ENCODE measurements around the gene ATP10D. TPM values are rescaled to one million over a fixed set of nuclear protein-coding genes. Genes with fewer than 3 reads are reported as not detected.

The ATP10D gene
- total RNA-seq, 1 donor from 2014 or later, result 25.2 TPM

DNA sequence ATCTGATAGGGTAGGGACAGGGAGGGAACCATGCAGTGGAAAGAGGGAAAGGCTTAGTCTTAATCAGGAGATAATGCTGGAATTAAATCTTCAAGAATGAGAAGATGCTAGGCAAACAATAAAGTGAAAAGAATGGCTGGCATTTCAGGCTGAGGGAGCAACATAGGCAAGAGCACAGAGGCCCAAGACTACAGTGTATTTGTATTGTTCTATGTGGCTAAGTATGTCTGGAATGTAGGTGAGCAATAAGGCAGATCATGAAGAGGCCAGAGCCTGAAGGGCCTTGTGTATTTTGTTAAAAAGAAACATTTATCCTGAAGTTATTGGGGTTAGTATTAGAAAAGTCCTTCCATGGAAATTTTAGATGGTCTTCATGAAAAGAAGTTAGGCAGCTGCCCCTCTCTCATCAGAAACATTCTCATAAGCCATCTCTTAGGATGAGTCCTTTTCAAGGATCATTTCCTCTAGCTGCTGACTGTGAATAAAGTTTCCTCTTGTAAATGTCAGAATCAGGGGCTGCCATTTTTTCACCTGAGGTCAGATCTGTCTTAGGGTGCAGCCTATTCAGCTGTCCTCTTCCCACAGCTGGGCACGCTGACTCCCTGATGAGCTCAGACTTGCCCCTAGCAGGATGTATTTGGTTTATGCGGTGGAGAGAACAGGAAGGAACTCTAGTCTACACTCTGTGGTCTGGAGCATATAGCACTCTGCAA is 46.3 kb downstream of the ATP10D start:
- peak; percentile 94 to 95 for ATAC-seq
- Histone ChIP-seq H3K9me3 (no peaks in the 10 kb centered on the region), H3K27ac (peak overlapping the region; percentile 38), H3K36me3 (peaks cover 14% of the 10 kb centered on the region), H3K27me3 (ENCODE audit: low read depth) (no peaks in the 10 kb centered on the region), H3K4me3 (no peak overlapping the region), H3K4me1 (peaks cover 23% of the 10 kb centered on the region)
- no peak for DNase-seq
- intact Hi-C loops (cut with DNase I), result no loop called here
- TF ChIP-seq, protein P1, sequence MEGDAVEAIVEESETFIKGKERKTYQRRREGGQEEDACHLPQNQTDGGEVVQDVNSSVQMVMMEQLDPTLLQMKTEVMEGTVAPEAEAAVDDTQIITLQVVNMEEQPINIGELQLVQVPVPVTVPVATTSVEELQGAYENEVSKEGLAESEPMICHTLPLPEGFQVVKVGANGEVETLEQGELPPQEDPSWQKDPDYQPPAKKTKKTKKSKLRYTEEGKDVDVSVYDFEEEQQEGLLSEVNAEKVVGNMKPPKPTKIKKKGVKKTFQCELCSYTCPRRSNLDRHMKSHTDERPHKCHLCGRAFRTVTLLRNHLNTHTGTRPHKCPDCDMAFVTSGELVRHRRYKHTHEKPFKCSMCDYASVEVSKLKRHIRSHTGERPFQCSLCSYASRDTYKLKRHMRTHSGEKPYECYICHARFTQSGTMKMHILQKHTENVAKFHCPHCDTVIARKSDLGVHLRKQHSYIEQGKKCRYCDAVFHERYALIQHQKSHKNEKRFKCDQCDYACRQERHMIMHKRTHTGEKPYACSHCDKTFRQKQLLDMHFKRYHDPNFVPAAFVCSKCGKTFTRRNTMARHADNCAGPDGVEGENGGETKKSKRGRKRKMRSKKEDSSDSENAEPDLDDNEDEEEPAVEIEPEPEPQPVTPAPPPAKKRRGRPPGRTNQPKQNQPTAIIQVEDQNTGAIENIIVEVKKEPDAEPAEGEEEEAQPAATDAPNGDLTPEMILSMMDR (IDR thresholded peaks at IDR 0.05), result no peak

DNA sequence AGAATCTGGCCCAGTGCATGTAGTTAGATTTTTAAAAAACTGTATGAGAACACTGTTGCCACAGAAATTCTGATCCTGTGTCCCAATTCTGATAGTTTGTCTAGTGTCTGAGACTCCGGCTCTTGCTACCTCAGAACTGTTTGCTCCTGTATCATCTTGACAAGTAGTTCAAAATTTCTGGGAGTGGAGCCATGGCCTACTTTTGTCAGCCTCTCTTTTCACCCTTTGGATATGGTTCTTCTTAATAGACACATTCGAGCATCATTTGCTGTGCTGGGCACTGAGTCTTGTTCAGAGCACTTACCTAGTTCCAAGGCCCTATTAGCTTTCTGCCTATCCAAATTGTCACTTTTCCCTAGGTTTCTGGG is 46.9 kb downstream of the ATP10D start:
- peaks cover 23% of the 10 kb centered on the region for H3K4me1 ChIP-seq
- H3K9me3 ChIP-seq, result no peaks in the 10 kb centered on the region
- peak overlapping the region; percentile 38 for H3K27ac ChIP-seq
- H3K27me3 ChIP-seq (ENCODE audit: low read depth), result no peaks in the 10 kb centered on the region
- H3K4me3 ChIP-seq, result no peak overlapping the region
- intact Hi-C loops (cut with DNase I), result no loop called here
- H3K36me3 ChIP-seq, result peaks cover 19% of the 10 kb centered on the region
- ATAC-seq (no peak), DNase-seq (no peak)
- TF ChIP-seq, protein P1 (IDR thresholded peaks at IDR 0.05), result no peak

DNA sequence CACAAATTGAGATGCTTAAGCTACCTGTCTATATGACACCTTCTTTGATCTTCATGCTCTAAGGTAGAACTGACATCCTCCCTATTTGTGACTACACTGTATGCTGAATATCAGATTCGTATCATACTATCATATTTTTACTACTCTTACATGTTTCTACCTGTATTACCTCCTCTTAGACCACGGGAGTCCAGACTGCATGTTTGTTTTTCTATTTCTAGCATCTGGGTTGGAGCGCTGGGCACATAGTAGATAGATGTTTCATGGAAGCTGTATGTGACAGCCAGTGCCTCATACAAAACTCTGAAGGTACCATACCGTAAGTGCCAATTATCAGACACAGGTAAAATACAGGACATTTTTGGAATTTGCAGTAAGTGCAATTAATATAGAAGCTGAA is 47.6 kb downstream of the ATP10D start:
- no peak overlapping the region for H3K4me3 ChIP-seq
- ATAC-seq (no peak), DNase-seq (no peak)
- peaks cover 23% of the 10 kb centered on the region for H3K4me1 ChIP-seq
- intact Hi-C loops (cut with DNase I), result no loop called here
- peaks cover 17% of the 10 kb centered on the region for H3K36me3 ChIP-seq
- no peaks in the 10 kb centered on the region for H3K27me3 ChIP-seq (ENCODE audit: low read depth)
- TF ChIP-seq, protein P1 (IDR thresholded peaks at IDR 0.05), result no peak
- peak overlapping the region; percentile 38 for H3K27ac ChIP-seq
- H3K9me3 ChIP-seq, result no peaks in the 10 kb centered on the region

DNA sequence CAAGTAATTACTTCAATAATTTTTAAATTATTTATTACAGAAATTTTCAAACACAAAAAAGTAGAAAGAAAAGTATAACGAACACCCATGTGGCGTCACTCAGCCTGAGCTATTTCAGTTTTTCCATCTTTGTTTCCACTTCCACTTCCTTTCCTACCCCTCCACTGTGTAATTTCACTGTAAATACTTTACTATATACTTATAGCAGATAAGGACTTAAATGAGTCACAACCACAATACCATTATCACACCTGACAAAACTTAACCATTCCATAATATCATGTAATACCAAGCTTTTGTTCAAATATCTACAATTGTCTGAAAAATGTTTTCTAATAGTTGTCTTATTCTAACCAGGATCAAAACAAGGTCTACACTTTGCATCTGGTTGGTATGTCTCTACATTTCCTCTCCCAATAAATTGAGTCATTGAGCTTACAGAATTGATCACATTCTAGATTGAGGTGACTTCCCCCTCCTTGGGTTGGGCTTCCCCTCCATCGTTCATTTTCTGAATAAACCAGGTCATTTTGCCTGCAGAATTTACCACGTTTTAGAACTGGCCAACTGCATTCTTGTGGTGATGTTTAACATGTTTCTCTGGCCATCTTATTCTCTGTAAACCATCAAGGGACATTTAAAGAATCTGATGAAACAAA is 48.7 kb downstream of the ATP10D start:
- DNase-seq (no peak), ATAC-seq (no peak)
- Histone ChIP-seq H3K27me3 (ENCODE audit: low read depth) (no peaks in the 10 kb centered on the region), H3K36me3 (peaks cover 16% of the 10 kb centered on the region), H3K4me3 (no peak overlapping the region), H3K9me3 (no peaks in the 10 kb centered on the region), H3K4me1 (peaks cover 23% of the 10 kb centered on the region), H3K27ac (no peak overlapping the region)
- TF ChIP-seq, protein P1 (IDR thresholded peaks at IDR 0.05), result no peak
- intact Hi-C loops (cut with DNase I), result no loop called here

DNA sequence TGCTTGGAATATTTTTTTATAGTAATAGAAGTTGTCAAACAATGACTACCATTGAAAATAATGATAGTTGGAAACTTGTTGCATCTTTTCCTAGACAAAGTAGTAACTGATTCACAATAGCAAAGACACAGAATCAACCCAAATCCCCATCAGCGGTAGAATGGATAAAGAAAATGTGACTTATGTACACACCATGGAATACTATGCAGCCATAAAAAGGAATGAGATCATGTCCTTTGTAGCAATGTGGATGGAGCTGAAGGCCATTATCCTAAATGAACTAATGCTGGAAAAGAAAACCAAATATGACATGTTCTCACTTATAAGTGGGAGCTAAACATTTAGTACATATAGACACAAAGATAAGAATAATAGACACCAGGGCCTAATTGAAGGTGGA is 49.7 kb downstream of the ATP10D start:
- Histone ChIP-seq H3K27me3 (ENCODE audit: low read depth) (no peaks in the 10 kb centered on the region), H3K36me3 (peaks cover 16% of the 10 kb centered on the region), H3K9me3 (no peaks in the 10 kb centered on the region), H3K4me1 (peaks cover 23% of the 10 kb centered on the region), H3K27ac (no peak overlapping the region), H3K4me3 (no peak overlapping the region)
- no peak for ATAC-seq
- intact Hi-C loops (cut with DNase I), result no loop called here
- TF ChIP-seq, protein P1 (IDR thresholded peaks at IDR 0.05), result no peak
- DNase-seq, result no peak

Measured in lower lobe of right lung (tissue), 2 donors.